IPS DF 6.9 (cell line): ENCODE measurements around the gene ANTXR1.

Source experiments
- DNase-seq: peaks from one replicate; pipeline ENCODE4 v3.0.0-alpha.2; 2013; ENCODE audit warnings: low read depth, low spot score
- H3K27ac ChIP-seq: one replicate; pipeline ENCODE4 v1.5.1; 2013; ENCODE audit warnings: low read length, control low read depth
- H3K27me3 ChIP-seq: 2 replicates; pipeline ENCODE4 v1.6.1; 2013; ENCODE audit warnings: mild to moderate bottlenecking, low read length; ENCODE audit not compliant: control insufficient read depth, insufficient read depth
- H3K36me3 ChIP-seq: 2 replicates; pipeline ENCODE4 v1.6.1; 2013; ENCODE audit warnings: low read length; ENCODE audit not compliant: control insufficient read depth, insufficient read depth
- H3K4me1 ChIP-seq: 2 replicates; pipeline ENCODE4 v1.6.1; 2013; ENCODE audit warnings: low read length; ENCODE audit not compliant: control insufficient read depth, insufficient read depth
- H3K4me3 ChIP-seq: 2 replicates; pipeline ENCODE4 v1.5.1; 2013; ENCODE audit warnings: mild to moderate bottlenecking, low read length
- H3K9me3 ChIP-seq: 2 replicates; pipeline ENCODE4 v1.6.1; 2013; ENCODE audit warnings: low read length, inconsistent platforms; ENCODE audit not compliant: control insufficient read depth, insufficient read depth
- WGBS: extraction: QIAGEN DNeasy Blood & Tissue Kit; methylation state at CpG from one replicate; pipeline ENCODE4 v1.1.7; 2013; ENCODE audit warnings: mixed read lengths, missing lambda C conversion rate; ENCODE audit not compliant: insufficient read length, insufficient coverage; 5-methylcytosine and 5-hydroxymethylcytosine counted together

Gene ANTXR1

GRCh38 chr2:68978098-68978497, 34.9 kb upstream of the ANTXR1 start:
- no peaks in the 10 kb centered on the region for H3K27me3 ChIP-seq
- no peaks in the 10 kb centered on the region for H3K36me3 ChIP-seq
- H3K4me1 ChIP-seq = no peaks in the 10 kb centered on the region
- WGBS = 100% methylated on average over 1 of the region's 3 CpGs
- DNase-seq = no peak
- H3K27ac ChIP-seq = no peak overlapping the region
- H3K4me3 ChIP-seq = no peak overlapping the region
- no peaks in the 10 kb centered on the region for H3K9me3 ChIP-seq

GRCh38 chr2:68980956-68981355, 32.0 kb upstream of the ANTXR1 start:
- Histone ChIP-seq H3K36me3 (no peaks in the 10 kb centered on the region), H3K27ac (no peak overlapping the region), H3K9me3 (no peaks in the 10 kb centered on the region), H3K27me3 (no peaks in the 10 kb centered on the region), H3K4me3 (no peak overlapping the region), H3K4me1 (no peaks in the 10 kb centered on the region)
- DNase-seq = no peak
- WGBS = no CpG with 5 or more reads among the region's 1 CpG

GRCh38 chr2:68987021-68987503, 25.9 kb upstream of the ANTXR1 start:
- Histone ChIP-seq H3K27ac (no peak overlapping the region), H3K36me3 (no peaks in the 10 kb centered on the region), H3K9me3 (no peaks in the 10 kb centered on the region), H3K27me3 (no peaks in the 10 kb centered on the region), H3K4me3 (no peak overlapping the region), H3K4me1 (no peaks in the 10 kb centered on the region)
- WGBS = no CpG with 5 or more reads among the region's 5 CpGs
- DNase-seq = no peak

- no peak for DNase-seq
- no peaks in the 10 kb centered on the region for H3K27me3 ChIP-seq
- WGBS = no CpG with 5 or more reads among the region's 5 CpGs
- H3K4me3 ChIP-seq = no peak overlapping the region
- no peaks in the 10 kb centered on the region for H3K9me3 ChIP-seq
- no peak overlapping the region for H3K27ac ChIP-seq
- H3K36me3 ChIP-seq = no peaks in the 10 kb centered on the region
- H3K4me1 ChIP-seq = no peaks in the 10 kb centered on the region
Measured at GRCh38 chr2:68989035-68989434, 23.9 kb upstream of the ANTXR1 start.

- Histone ChIP-seq H3K27me3 (no peaks in the 10 kb centered on the region), H3K9me3 (no peaks in the 10 kb centered on the region), H3K4me3 (no peak overlapping the region), H3K4me1 (no peaks in the 10 kb centered on the region), H3K36me3 (no peaks in the 10 kb centered on the region), H3K27ac (no peak overlapping the region)
- DNase-seq = no peak
- no CpG with 5 or more reads among the region's 5 CpGs for WGBS
Measured at GRCh38 chr2:68992341-68992740, 20.6 kb upstream of the ANTXR1 start.

- DNase-seq = no peak
- no peaks in the 10 kb centered on the region for H3K9me3 ChIP-seq
- WGBS = no CpG with 5 or more reads among the region's 3 CpGs
Measured at GRCh38 chr2:68992933-68993332, 20.0 kb upstream of the ANTXR1 start.

GRCh38 chr2:68993660-68994059, 19.3 kb upstream of the ANTXR1 start:
- no peaks in the 10 kb centered on the region for H3K27me3 ChIP-seq
- no peaks in the 10 kb centered on the region for H3K36me3 ChIP-seq
- H3K4me3 ChIP-seq = no peak overlapping the region
- no CpG with 5 or more reads among the region's 7 CpGs for WGBS
- H3K9me3 ChIP-seq = no peaks in the 10 kb centered on the region
- no peaks in the 10 kb centered on the region for H3K4me1 ChIP-seq
- H3K27ac ChIP-seq = no peak overlapping the region
- no peak for DNase-seq

More at GRCh38 chr2:68992933-68993332, 20.0 kb upstream of the ANTXR1 start:
- no peaks in the 10 kb centered on the region for H3K4me1 ChIP-seq
- H3K27ac ChIP-seq = no peak overlapping the region
- H3K36me3 ChIP-seq = no peaks in the 10 kb centered on the region
- no peak overlapping the region for H3K4me3 ChIP-seq
- no peaks in the 10 kb centered on the region for H3K27me3 ChIP-seq

GRCh38 chr2:68994864-68995263, 18.1 kb upstream of the ANTXR1 start:
- Histone ChIP-seq H3K27ac (no peak overlapping the region), H3K4me1 (no peaks in the 10 kb centered on the region), H3K9me3 (no peaks in the 10 kb centered on the region), H3K27me3 (no peaks in the 10 kb centered on the region), H3K4me3 (no peak overlapping the region), H3K36me3 (no peaks in the 10 kb centered on the region)
- no CpG with 5 or more reads among the region's 4 CpGs for WGBS
- DNase-seq = no peak

- H3K27ac ChIP-seq = no peak overlapping the region
- no peak for DNase-seq
- WGBS = no CpG with 5 or more reads among the region's 3 CpGs
Measured at GRCh38 chr2:68995916-68996315, 17.1 kb upstream of the ANTXR1 start.

GRCh38 chr2:68997401-68997800, 15.6 kb upstream of the ANTXR1 start:
- no peaks in the 10 kb centered on the region for H3K36me3 ChIP-seq
- no peaks in the 10 kb centered on the region for H3K4me1 ChIP-seq
- H3K27me3 ChIP-seq = no peaks in the 10 kb centered on the region
- H3K27ac ChIP-seq = no peak overlapping the region
- no peak overlapping the region for H3K4me3 ChIP-seq
- no peaks in the 10 kb centered on the region for H3K9me3 ChIP-seq
- no peak for DNase-seq

More at GRCh38 chr2:68995916-68996315, 17.1 kb upstream of the ANTXR1 start:
- no peaks in the 10 kb centered on the region for H3K9me3 ChIP-seq
- H3K36me3 ChIP-seq = no peaks in the 10 kb centered on the region
- no peaks in the 10 kb centered on the region for H3K27me3 ChIP-seq
- no peaks in the 10 kb centered on the region for H3K4me1 ChIP-seq
- no peak overlapping the region for H3K4me3 ChIP-seq

GRCh38 chr2:69001879-69002278, 11.1 kb upstream of the ANTXR1 start:
- Histone ChIP-seq H3K4me1 (no peaks in the 10 kb centered on the region), H3K4me3 (no peak overlapping the region), H3K9me3 (no peaks in the 10 kb centered on the region), H3K27ac (no peak overlapping the region), H3K27me3 (no peaks in the 10 kb centered on the region), H3K36me3 (no peaks in the 10 kb centered on the region)
- DNase-seq = no peak
